ACHN (cell line): ENCODE measurements around the gene CRKL.
"Not testable (repeated sequence)": the region's sequence is repeated elsewhere in the genome, so short reads cannot be mapped to it uniquely, and the experiment has no call there.

Source experiments
- DNase-seq: peaks from one replicate; pipeline ENCODE4 v3.0.0-alpha.2; 2015
- in situ Hi-C: cut with HindIII; loops from 2 replicates; pipeline ENCODE4 v1.10.0; 2017; ENCODE audit warnings: low sequenced_read_pairs, low pct_ligation_motif_present, low pct_unique_long_range_greater_than_20kb

Gene CRKL

GRCh38 chr22:20927940-20928572, 10.8 kb downstream of the CRKL start:
- no peak for DNase-seq
- in situ Hi-C loops = no loop called here

- in situ Hi-C loops = no loop called here
- no peak for DNase-seq
These were observed 11.4 kb downstream of the CRKL start for GRCh38 chr22:20928573-20928967.

GRCh38 chr22:20930004-20930403, 12.8 kb downstream of the CRKL start:
- in situ Hi-C loops = no loop called here
- DNase-seq = no peak

GRCh38 chr22:20930435-20930834, 13.2 kb downstream of the CRKL start:
- DNase-seq, in situ Hi-C loops: not testable (repeated sequence)

GRCh38 chr22:20931126-20931654, 14.0 kb downstream of the CRKL start:
- no peak for DNase-seq

GRCh38 chr22:20933910-20934309, 16.7 kb downstream of the CRKL start:
- in situ Hi-C loops = no loop called here

More at GRCh38 chr22:20931126-20931654, 14.0 kb downstream of the CRKL start:
- in situ Hi-C loops = no loop called here

GRCh38 chr22:20935049-20935448, 17.8 kb downstream of the CRKL start:
- in situ Hi-C loops, DNase-seq: not testable (repeated sequence)

More at GRCh38 chr22:20933910-20934309, 16.7 kb downstream of the CRKL start:
- no peak for DNase-seq

GRCh38 chr22:20935780-20936539, 18.8 kb downstream of the CRKL start:
- DNase-seq, in situ Hi-C loops: not testable (repeated sequence)

- DNase-seq = no peak
- in situ Hi-C loops = no loop called here
These were observed 20.0 kb downstream of the CRKL start for GRCh38 chr22:20937031-20937793.

- no peak for DNase-seq
- in situ Hi-C loops = no loop called here
These were observed 20.8 kb downstream of the CRKL start for GRCh38 chr22:20937794-20938671.

GRCh38 chr22:20939457-20940185, 22.4 kb downstream of the CRKL start:
- in situ Hi-C loops, DNase-seq: not testable (repeated sequence)

- in situ Hi-C loops = no loop called here
- DNase-seq = no peak
These were observed 23.0 kb downstream of the CRKL start for GRCh38 chr22:20940186-20940651.

- in situ Hi-C loops = no loop called here
- no peak for DNase-seq
These were observed 23.7 kb downstream of the CRKL start for GRCh38 chr22:20940904-20941385.

- in situ Hi-C loops, DNase-seq: not testable (repeated sequence)
These were observed 25.1 kb downstream of the CRKL start for GRCh38 chr22:20942203-20942902.

- in situ Hi-C loops = no loop called here
- no peak for DNase-seq
These were observed 26.1 kb downstream of the CRKL start for GRCh38 chr22:20943104-20943933.

- in situ Hi-C loops = no loop called here
- DNase-seq = no peak
These were observed 26.8 kb downstream of the CRKL start for GRCh38 chr22:20944042-20944441.
